Measurements from ENCODE around the gene GALNT14. TPM values are rescaled to one million over a fixed set of nuclear protein-coding genes. Genes with fewer than 3 reads are reported as not detected.

The GALNT14 gene
- total and polyA plus RNA-seq, 2 of the 13 experiments (the other 11 are each of a cell fraction or from before 2014, with no cell fraction given), result not detected

- Histone ChIP-seq H3K27me3 (ENCODE audit: control insufficient read depth in 1 of 2, insufficient read depth in 2 of 2, low read length in 2 of 2) (peaks cover 0 to 36% of the 10 kb centered on the region in 2 experiments; a peak in 3 of 5 replicates), H3K4me2 (ENCODE audit: low read depth, low read length) (no peak overlapping the region), H3K79me2 (ENCODE audit: insufficient read depth, low read length) (no peaks in the 10 kb centered on the region), H3K27ac (ENCODE audit: extremely low read length, insufficient read depth, low read length) (no peak overlapping the region), H3K9me3 (ENCODE audit: low read length) (no peaks in the 10 kb centered on the region), H3K9ac (ENCODE audit: insufficient read depth, low read depth, low read length) (no peak overlapping the region), H3K4me3 (replicated peaks in 1 of 3; ENCODE audit: insufficient read depth in 1 of 3, low read depth in 2 of 3, low read length in 3 of 3) (no peak overlapping the region), H4K20me1 (ENCODE audit: insufficient read depth, low read length) (no peaks in the 10 kb centered on the region), H3K36me3 (replicated peaks in 1 of 2; ENCODE audit: control insufficient read depth in 1 of 2, insufficient read depth in 2 of 2, low read length in 2 of 2) (no peaks in the 10 kb centered on the region), H3K4me1 (ENCODE audit: insufficient read depth, low read length) (no peaks in the 10 kb centered on the region), H2AFZ (ENCODE audit: low read length) (no peak overlapping the region)
- CTCF ChIA-PET (ENCODE audit: low intra/inter-chr PET ratio, low total read pairs), result no interaction called here
- 32% methylated on average over 10 of the region's 10 CpGs for WGBS (ENCODE audit: low lambda C conversion rate)
- no peak for TF ChIP-seq HNRNPK (IDR thresholded peaks at IDR 0.05; ENCODE audit: low read depth, low read length, poor library complexity, severe bottlenecking)
- ATAC-seq, result no peak
- no peak for DNase-seq (ENCODE audit: low spot score)
- FAIRE-seq, result no peak
- POLR2A ChIA-PET, result no interaction called here
- no TSS peak for BruUV-seq (replicated peaks)
- in situ Hi-C loops (cut with HindIII; ENCODE audit: extremely low pct_ligation_motif_present, low pct_unique_long_range_greater_than_20kb) (no loop called here), intact Hi-C loops (cut with micrococcal nuclease; ENCODE audit: unreplicated experiment) (no loop called here)
Observed at GRCh38 chr2:30965022-30965531, 173.2 kb downstream of the GALNT14 start.

GRCh38 chr2:30964334-30965005 lies 173.8 kb downstream of the GALNT14 start:
- WGBS (ENCODE audit: low lambda C conversion rate), result 40% methylated on average over 11 of the region's 11 CpGs
- Histone ChIP-seq H3K27ac (ENCODE audit: extremely low read length, insufficient read depth, low read length) (no peak overlapping the region), H3K36me3 (replicated peaks in 1 of 2; ENCODE audit: control insufficient read depth in 1 of 2, insufficient read depth in 2 of 2, low read length in 2 of 2) (no peaks in the 10 kb centered on the region), H4K20me1 (ENCODE audit: insufficient read depth, low read length) (no peaks in the 10 kb centered on the region), H3K9me3 (ENCODE audit: low read length) (no peaks in the 10 kb centered on the region), H3K4me3 (replicated peaks in 1 of 3; ENCODE audit: insufficient read depth in 1 of 3, low read depth in 2 of 3, low read length in 3 of 3) (no peak overlapping the region), H3K79me2 (ENCODE audit: insufficient read depth, low read length) (no peaks in the 10 kb centered on the region), H2AFZ (ENCODE audit: low read length) (no peak overlapping the region), H3K4me2 (ENCODE audit: low read depth, low read length) (no peak overlapping the region), H3K27me3 (ENCODE audit: control insufficient read depth in 1 of 2, insufficient read depth in 2 of 2, low read length in 2 of 2) (peaks cover 0 to 35% of the 10 kb centered on the region in 2 experiments; a peak in 4 of 5 replicates), H3K4me1 (ENCODE audit: insufficient read depth, low read length) (no peaks in the 10 kb centered on the region), H3K9ac (ENCODE audit: insufficient read depth, low read depth, low read length) (no peak overlapping the region)
- BruUV-seq (replicated peaks), result no TSS peak
- POLR2A ChIA-PET, result no interaction called here
- no peak for DNase-seq (ENCODE audit: low spot score)
- no peak for ATAC-seq
- CTCF ChIA-PET (ENCODE audit: low intra/inter-chr PET ratio, low total read pairs), result no interaction called here
- TF ChIP-seq NFE2L2 (IDR thresholded peaks at IDR 0.05; ENCODE audit: low read length) (peak; percentile 58; the same call in 1 of the 2 replicates), ETV6 (CRISPR knock-in tag; conservative IDR thresholded peaks at IDR 0.05) (no peak)
- in situ Hi-C loops (cut with HindIII; ENCODE audit: extremely low pct_ligation_motif_present, low pct_unique_long_range_greater_than_20kb) (no loop called here), intact Hi-C loops (cut with micrococcal nuclease; ENCODE audit: unreplicated experiment) (no loop called here)
- FAIRE-seq, result no peak
